NAMALWA (cell line): Measurements from ENCODE around the gene COL8A2.
A peak's percentile ranks its signal among the peaks of the same experiment; 100 is the strongest.

Experiments
- DNase-seq: peaks from one replicate; pipeline ENCODE4 v3.0.0-alpha.2; 2015; ENCODE audit warnings: low spot score

COL8A2 gene

DNA sequence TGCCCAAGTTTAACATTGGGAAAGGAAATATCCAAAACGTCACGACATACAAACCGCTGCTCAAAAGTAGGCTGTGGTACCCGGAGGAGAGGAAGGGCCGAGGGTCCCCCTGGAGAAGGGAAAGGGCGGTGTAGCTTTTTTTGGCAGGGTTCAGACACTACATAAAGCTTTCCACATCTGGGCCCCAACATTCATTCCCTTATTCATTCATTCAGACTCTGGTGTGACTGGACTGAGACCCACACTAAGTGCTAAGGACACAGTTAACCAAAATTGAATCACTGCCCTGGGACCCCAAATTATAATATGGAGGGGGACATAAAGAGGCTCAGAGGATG is 10.3 kb upstream of the COL8A2 start:
- no peak for DNase-seq

DNA sequence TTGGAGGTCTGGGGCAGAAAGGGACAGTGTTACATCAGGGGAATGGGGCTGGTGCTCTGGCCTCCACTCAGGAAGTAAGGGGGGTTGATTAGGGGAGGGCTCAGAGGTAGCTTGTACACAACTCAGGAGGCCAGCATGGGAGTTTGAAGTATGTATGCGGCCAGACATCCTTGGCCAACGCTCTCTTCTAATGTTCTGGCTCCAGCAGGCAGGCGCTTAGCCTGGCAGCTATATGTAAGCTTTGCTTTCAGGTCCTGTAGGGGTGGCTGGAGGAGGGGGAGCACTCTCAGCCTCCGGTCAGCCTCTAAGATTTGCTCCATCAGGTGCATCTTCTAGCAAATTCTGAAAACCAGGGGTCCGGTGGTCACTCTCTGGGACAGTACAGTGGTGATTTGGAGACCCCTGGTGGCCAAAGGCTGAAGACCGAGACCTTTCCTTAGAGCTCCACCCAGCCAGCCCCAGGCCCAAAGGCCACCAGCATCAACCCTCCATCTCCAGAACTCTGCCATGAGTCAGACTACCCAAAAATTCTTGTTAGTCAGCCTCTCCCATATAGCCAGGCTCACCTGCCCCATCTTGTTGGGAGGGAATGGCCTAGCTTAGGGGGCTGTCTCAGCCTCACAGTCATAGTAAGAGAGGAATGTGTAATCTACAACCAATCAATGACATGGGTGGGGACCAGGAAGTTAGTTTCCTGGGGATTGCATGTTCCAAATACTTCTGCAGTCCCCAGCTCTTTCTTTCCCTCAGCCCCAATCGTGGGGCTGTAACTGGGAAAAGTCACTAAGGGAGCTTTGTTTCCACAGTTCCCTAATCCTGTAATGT is 9.7 kb upstream of the COL8A2 start:
- peak; percentile 54 for DNase-seq

DNA sequence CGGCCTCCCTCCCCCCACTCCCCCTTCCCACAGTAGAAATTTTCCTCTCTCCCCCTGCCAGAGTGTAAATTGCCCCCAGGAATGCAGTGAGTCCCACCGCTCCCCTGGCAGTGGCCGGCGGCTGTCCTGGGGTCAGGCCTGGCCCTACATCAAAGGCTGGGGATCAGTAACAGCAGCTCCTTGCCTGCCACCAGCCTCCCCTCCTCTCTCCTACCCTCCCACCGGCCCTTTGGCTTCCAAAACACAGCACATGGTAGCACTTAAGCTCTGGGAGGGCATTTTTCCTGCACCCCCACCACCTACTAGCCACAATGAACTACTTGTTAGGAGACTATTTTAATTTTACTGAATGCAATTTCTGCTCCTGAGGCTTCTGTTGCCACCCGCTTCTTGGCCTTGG is 9.0 kb upstream of the COL8A2 start:
- no peak for DNase-seq

GRCh38 chr1:36133484-36133883 is 8.5 kb upstream of the COL8A2 start:
- DNase-seq: no peak

- DNase-seq: no peak
These were observed 7.0 kb upstream of the COL8A2 start for GRCh38 chr1:36132029-36132428.

- no peak for DNase-seq
These were observed 3.8 kb upstream of the COL8A2 start for GRCh38 chr1:36128905-36129206.

GRCh38 chr1:36128126-36128904 is 3.3 kb upstream of the COL8A2 start:
- no peak for DNase-seq

DNA sequence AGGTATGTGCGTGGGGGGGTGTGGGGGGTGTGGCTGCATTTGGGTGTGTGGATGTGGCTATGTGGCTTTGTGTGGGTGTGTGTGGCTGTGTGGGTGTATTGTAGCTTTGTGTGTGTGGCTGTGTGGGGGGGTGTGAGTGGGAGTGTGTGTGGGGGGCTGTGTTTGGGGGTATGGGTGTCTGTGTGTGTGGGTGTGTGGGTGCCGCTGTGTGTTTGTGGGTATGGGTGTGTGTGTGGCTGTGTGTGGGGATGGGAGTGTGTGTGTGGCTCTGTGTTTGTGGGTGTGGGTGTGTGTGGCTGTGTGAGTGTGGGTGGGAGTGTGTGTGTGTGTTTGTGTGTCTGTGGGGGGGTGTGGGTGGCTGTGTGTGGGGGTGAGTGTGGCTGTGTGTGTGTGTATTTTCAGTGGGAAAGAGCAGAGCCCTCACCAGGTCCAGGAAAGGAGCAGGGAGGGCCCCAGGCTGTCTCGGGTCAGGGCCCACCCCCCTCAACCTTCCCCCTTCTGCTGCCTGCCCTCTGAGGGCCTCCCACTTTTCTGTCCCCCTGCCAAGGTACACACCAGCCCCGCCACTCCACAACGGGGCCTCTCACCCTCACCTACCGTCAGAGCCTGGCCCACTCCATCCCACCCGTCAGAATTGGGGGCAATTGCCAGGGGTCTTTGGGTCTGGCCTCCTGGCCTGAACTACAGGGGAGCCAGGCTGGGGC is 1.9 kb upstream of the COL8A2 start:
- no peak for DNase-seq

DNA sequence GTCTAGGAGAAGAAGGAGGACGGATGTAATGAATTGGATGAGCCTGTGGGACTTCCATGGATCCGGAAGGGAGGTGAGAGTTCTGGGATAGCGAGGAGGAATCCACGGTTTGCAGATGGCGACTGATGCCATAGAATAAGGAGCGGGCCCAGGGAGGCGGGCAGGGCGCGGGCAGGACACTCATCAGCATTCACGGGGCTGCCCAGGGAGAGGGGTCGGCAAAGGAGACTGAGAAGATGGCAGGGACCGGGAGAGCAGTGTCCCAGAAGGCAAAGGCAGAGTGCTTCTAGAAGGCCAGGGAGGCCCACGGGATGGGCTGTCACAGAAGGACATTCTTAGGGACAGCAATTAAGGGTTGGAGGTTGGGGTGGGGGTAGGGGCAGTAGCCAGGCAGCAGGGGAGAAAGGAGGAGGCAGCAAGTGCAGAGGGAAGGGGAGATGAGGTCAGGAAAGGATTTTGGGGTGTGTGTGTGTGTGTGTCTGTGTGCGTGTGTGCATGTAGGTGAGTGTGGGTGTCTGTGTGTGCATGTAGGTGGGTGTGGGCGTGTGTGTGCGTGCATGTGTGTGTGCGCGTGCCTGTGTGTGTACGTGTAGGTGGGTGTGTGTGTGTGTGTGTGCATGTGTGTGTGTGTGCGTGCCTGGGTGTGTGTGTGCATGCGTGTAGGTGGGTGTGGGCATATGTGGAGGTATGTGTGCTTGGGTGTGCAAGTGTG is 1.1 kb upstream of the COL8A2 start:
- no peak for DNase-seq

- no peak for DNase-seq
These were observed 456 bp downstream of the COL8A2 start for GRCh38 chr1:36124404-36125128.

- peak; percentile 31 for DNase-seq
These were observed 1.7 kb downstream of the COL8A2 start for GRCh38 chr1:36123356-36123755.

DNA sequence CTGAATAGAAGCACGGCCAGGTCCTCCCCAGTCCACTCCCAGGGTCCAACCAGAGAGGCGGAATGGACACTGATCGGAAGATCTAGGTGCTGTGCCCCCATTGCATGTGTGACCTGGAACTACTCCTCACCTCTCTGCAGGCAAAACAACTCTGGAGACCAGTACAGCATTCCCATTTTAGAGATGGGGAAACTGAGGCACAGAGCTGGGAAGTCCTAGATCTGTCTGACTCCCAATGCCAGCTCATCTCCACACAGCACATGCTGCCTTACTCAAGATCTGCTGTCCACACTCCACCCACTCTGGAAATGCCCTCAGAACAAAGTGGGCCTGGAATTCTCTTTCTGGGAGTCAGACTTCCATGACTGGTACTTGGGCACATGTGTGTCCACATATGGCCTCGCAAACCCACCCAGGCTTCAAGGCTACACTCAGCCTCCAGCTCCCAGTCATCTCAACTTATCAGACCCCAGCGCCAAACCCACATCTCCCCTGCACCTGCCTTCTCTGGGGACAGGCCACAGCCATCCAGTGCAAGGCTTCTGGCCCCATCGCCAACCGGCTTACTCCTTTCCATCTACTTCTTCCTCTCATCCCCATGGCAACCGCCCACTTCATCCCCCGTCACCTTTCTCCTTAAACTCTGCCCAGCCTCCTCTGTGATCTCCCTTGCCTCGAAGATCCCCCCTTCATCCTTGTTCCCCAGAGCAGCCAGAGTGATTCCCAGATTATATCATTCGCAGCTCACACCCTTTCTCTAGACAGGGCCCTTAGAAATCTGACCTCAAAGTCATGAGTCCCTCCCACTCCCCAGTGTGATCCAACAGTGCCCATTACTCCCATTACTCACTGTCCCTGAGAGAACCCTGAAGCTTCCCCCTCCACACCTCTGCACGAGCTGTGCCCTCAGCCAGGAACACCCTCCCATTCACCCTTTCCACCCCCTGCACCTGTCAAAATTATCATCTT is 2.7 kb downstream of the COL8A2 start:
- no peak for DNase-seq

DNA sequence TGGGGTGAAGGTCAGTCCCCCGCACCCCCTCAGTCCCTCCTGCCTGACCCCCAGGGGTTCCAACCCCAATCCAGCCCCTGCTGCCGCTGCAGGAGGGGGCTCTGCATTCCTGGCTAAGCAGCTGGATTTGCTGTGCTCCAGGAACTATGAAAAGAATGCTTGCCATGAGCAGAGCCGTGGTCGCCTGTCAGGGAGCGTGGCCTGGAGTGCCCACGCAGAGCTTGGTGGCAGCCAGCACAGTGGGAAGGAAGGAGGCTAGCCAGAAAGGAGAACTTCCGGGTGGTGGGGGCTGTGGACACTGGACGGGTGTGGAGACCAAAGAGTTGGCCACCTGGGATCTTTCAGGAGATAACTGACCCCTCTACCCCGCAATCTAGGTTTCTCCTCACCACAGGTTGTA is 5.6 kb downstream of the COL8A2 start:
- no peak for DNase-seq

- no peak for DNase-seq
These were observed 6.4 kb downstream of the COL8A2 start for GRCh38 chr1:36118447-36119204.

DNA sequence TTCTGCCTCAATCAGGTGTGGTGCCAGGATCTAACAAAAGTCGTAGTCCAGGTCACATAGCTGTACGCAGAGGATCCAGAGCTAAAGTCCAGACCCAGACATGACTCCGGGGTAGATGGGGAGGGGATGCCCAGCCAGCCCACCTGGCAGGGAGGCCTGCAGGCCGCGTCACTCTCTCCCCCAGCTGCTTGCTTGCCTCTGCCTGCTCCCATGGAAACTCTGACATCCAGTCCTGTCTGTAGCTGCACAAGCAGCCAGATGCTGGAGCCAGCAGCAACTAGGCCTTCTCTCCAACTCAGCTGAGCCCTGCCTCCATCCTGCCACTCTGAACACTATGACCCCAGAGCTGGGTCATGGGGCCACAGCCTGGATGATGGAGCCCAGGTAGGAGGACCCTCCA is 8.1 kb downstream of the COL8A2 start:
- no peak for DNase-seq

DNA sequence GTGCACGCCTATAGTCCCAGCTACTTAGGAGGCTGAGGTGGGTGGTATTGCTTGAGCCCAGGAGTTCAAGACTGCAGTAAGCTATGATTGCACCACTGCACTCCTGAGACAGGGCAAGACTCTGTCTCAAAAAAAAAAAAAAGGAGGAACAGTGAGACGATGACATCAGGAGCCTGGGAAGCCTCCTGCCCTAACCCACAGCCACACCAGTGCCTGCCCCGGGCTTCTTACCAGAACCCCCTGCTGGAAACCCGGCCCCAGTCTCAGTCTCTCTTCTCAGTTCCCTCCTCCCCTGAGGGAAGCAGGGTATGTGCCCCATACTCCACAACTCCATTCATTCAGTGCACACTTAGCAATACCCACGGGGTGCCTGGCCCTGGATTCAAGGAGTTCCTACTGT is 9.1 kb downstream of the COL8A2 start:
- DNase-seq: no peak

DNA sequence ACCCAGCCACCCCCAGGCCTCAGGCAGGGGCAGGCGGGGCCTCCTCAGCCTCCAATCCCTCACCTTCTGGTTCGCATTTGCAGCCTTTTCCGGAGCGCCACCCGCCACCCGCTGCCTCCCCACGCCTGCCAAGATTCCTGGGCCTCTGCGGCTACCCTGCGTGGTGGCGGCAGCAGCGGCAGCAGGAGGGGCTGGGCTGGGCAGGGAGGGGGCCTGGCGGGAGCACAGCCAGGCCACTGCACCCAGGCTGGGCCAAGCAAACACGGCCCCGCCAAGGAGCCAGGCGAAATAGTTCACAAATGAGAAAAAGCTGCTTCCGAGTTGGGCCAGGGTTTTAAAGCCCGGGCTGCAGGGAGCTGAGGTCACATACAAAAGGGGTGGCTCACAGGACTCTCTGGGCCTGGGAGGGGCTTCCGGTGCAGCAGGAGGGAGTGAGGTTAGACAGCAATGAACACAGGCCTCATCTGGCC is 9.8 kb downstream of the COL8A2 start:
- no peak for DNase-seq

DNA sequence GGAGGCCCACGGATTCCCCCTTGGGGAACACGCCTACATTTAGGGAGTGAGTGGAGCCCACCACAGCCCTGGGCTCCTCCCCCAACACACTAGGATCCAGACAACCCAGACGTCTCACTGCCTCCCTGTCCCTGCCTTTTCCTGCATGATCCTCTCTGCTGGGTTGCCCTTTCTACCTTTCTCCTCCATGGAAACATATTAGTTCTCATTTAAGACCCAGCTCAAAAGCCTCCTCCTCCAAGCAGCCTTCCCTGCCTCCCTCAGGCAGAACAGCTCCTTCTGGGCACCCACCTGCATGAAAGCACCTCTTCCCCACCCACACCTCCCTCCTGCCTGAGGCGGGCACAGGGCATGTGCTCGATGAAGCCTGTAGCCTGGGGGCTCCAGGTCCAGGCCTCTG is 10.7 kb downstream of the COL8A2 start:
- DNase-seq: no peak

GRCh38 chr1:36112823-36113222 is 12.2 kb downstream of the COL8A2 start:
- DNase-seq: no peak

- no peak for DNase-seq
These were observed 13.9 kb downstream of the COL8A2 start for GRCh38 chr1:36111151-36111550.
